Osteoblast (primary cell): ENCODE results near the gene ANO1. TPM values are rescaled to one million over a fixed set of nuclear protein-coding genes. Genes with fewer than 3 reads are reported as not detected.

Experiments used
- DNase-seq: peaks from one replicate; pipeline ENCODE4 v3.0.0; 2011; ENCODE audit warnings: low spot score, mixed read lengths; ENCODE audit not compliant: insufficient read length; ENCODE audit errors: missing footprints
- H2AFZ ChIP-seq: 2 replicates; pipeline ENCODE4 v1.6.0; 2011; ENCODE audit warnings: mild to moderate bottlenecking, low read length
- H3K27ac ChIP-seq: 2 replicates; pipeline ENCODE4 v1.5.1; 2011; ENCODE audit warnings: mild to moderate bottlenecking, low read depth, low read length, moderate library complexity
- H3K27me3 ChIP-seq: 2 replicates; pipeline ENCODE4 v1.6.0; 2012; ENCODE audit warnings: mild to moderate bottlenecking, control low read depth, inconsistent platforms, low read length, moderate library complexity; ENCODE audit not compliant: insufficient read depth
- H3K36me3 ChIP-seq: 2 replicates; pipeline ENCODE4 v1.5.1; 2011; ENCODE audit warnings: mild to moderate bottlenecking, low read length, control low read depth, moderate library complexity; ENCODE audit not compliant: insufficient read depth
- H3K4me1 ChIP-seq: 2 replicates; pipeline ENCODE4 v1.5.1; 2011; ENCODE audit warnings: mild to moderate bottlenecking, low read length, control low read depth, moderate library complexity; ENCODE audit not compliant: insufficient read depth
- H3K4me2 ChIP-seq: 2 replicates; pipeline ENCODE4 v1.6.0; 2011; ENCODE audit warnings: mild to moderate bottlenecking, low read length; ENCODE audit not compliant: insufficient read depth
- H3K4me3 ChIP-seq: fragments of 200-600 bp; sonication (generic); 3 replicates; pipeline ENCODE4 v1.5.1; 2012; ENCODE audit warnings: mild to moderate bottlenecking, low read length, inconsistent platforms; ENCODE audit not compliant: insufficient read depth
- H3K79me2 ChIP-seq: 2 replicates; pipeline ENCODE4 v1.6.0; 2012; ENCODE audit warnings: mild to moderate bottlenecking, low read length, control low read depth, inconsistent platforms; ENCODE audit not compliant: insufficient read depth
- H3K9me3 ChIP-seq: 2 replicates; pipeline ENCODE4 v1.5.1; 2011; ENCODE audit warnings: low read depth, low read length, control low read depth
- H4K20me1 ChIP-seq: 2 replicates; pipeline ENCODE4 v1.6.0; 2012; ENCODE audit warnings: mild to moderate bottlenecking, low read length, control low read depth; ENCODE audit not compliant: insufficient read depth
- total RNA-seq: library from RNA; depleted of rRNA; stranded (reverse); fragments of >200 nt; gene quantifications from 2 replicates; pipeline ENCODE4 v1.2.3, GENCODE V29; 2012
- TF ChIP-seq, protein P1 (sequence below): IDR thresholded peaks from 2 replicates; pipeline ENCODE4 v1.5.1; 2011; ENCODE audit warnings: mild to moderate bottlenecking, low read depth, low read length, moderate library complexity; ENCODE audit errors: extremely low read depth

Gene ANO1
- total RNA-seq, 1 donor: not detected

- Histone ChIP-seq H3K4me1 (no peaks in the 10 kb centered on the region), H3K79me2 (no peaks in the 10 kb centered on the region), H2AFZ (no peak overlapping the region), H3K36me3 (no peaks in the 10 kb centered on the region), H3K27ac (no peak overlapping the region), H3K4me2 (no peak overlapping the region), H4K20me1 (no peaks in the 10 kb centered on the region), H3K4me3 (no peak overlapping the region), H3K27me3 (peaks cover 14% of the 10 kb centered on the region), H3K9me3 (no peaks in the 10 kb centered on the region)
- TF ChIP-seq, protein P1, sequence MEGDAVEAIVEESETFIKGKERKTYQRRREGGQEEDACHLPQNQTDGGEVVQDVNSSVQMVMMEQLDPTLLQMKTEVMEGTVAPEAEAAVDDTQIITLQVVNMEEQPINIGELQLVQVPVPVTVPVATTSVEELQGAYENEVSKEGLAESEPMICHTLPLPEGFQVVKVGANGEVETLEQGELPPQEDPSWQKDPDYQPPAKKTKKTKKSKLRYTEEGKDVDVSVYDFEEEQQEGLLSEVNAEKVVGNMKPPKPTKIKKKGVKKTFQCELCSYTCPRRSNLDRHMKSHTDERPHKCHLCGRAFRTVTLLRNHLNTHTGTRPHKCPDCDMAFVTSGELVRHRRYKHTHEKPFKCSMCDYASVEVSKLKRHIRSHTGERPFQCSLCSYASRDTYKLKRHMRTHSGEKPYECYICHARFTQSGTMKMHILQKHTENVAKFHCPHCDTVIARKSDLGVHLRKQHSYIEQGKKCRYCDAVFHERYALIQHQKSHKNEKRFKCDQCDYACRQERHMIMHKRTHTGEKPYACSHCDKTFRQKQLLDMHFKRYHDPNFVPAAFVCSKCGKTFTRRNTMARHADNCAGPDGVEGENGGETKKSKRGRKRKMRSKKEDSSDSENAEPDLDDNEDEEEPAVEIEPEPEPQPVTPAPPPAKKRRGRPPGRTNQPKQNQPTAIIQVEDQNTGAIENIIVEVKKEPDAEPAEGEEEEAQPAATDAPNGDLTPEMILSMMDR: no peak
- no peak for DNase-seq
These were observed 22.7 kb upstream of the ANO1 start for GRCh38 chr11:70055444-70055843.

GRCh38 chr11:70057080-70057479 is 21.0 kb upstream of the ANO1 start:
- Histone ChIP-seq H3K4me2 (no peak overlapping the region), H3K36me3 (no peaks in the 10 kb centered on the region), H2AFZ (no peak overlapping the region), H3K27me3 (peaks cover 9% of the 10 kb centered on the region), H4K20me1 (no peaks in the 10 kb centered on the region), H3K9me3 (no peaks in the 10 kb centered on the region), H3K27ac (no peak overlapping the region), H3K4me1 (no peaks in the 10 kb centered on the region), H3K4me3 (no peak overlapping the region), H3K79me2 (no peaks in the 10 kb centered on the region)
- TF ChIP-seq, protein P1: no peak
- no peak for DNase-seq

DNA sequence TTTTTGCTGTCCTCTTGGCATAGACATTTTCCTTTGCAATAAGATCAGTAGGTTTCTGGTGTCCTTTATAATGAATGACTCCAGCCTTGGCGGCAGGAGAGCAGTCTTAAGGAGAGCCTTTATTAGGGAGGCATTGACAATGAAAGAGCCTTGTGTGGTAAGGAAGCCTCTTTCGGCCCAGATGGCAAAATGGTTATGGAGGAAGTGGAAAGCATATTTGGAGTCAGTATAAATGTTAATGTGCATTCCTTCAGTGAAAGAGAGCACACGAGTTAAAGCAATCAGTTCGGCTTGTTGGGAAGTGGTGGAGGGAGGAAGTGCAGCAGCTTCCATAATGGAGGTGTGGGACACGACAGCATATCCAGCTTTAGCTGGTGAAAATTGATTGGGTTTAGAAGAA is 18.1 kb upstream of the ANO1 start:
- H3K27me3 ChIP-seq: peaks cover 3% of the 10 kb centered on the region
- H2AFZ ChIP-seq: no peak overlapping the region
- no peaks in the 10 kb centered on the region for H3K9me3 ChIP-seq
- H3K4me1 ChIP-seq: no peaks in the 10 kb centered on the region
- TF ChIP-seq, protein P1: no peak
- H3K36me3 ChIP-seq: no peaks in the 10 kb centered on the region
- H3K4me3 ChIP-seq: no peak overlapping the region
- H4K20me1 ChIP-seq: no peaks in the 10 kb centered on the region
- H3K4me2 ChIP-seq: no peak overlapping the region
- H3K79me2 ChIP-seq: no peaks in the 10 kb centered on the region
- no peak overlapping the region for H3K27ac ChIP-seq
- no peak for DNase-seq

DNA sequence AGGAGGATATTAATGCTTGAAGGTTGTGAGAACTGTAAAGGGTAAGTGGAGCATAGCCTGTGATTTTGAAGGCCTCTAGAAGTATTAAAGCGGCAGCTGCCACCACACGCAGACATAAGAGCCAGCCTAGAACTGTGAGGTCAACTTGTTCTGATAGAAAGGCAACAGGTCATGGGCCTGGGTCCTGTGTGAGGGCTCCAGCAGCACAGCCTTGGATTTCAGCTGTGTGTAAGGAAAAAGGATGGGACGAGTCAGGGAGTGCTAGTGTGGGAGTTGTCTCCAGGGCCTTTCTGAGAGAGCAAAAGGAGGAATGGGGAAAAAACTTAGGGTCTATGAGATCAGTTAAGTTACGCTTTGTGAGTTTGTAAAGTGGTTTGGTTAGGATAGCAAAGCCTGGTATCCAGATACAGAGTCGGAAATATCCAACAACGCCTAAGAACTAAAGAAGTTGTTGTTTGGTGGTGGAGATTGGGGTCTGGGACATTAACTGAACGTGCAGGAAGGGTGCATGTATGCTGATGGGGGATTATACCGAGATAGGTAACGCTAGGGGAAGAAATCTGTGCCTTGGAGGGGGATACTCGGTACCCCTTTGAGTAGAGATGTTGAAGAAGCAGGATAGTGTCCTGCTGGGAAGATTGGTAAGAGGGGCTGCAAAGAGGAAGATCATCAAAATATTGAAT is 17.4 kb upstream of the ANO1 start:
- Histone ChIP-seq H3K4me2 (no peak overlapping the region), H4K20me1 (no peaks in the 10 kb centered on the region), H3K27me3 (peaks cover 3% of the 10 kb centered on the region), H3K79me2 (no peaks in the 10 kb centered on the region), H3K9me3 (no peaks in the 10 kb centered on the region), H3K4me1 (no peaks in the 10 kb centered on the region), H3K27ac (no peak overlapping the region), H3K4me3 (no peak overlapping the region), H3K36me3 (no peaks in the 10 kb centered on the region), H2AFZ (no peak overlapping the region)
- no peak for DNase-seq
- TF ChIP-seq, protein P1: no peak
